Nephron progenitor cell (in vitro differentiated cells): Measurements from ENCODE around the gene ITPK1.

Experiments
- DNase-seq: peaks from one replicate; pipeline ENCODE4 v3.0.0; 2021
- H3K27ac Mint-ChIP-seq: 2 replicates; pipeline ENCODE4 v1.8.0; 2021; ENCODE audit warnings: mild to moderate bottlenecking, moderate library complexity, mixed read lengths
- H3K27me3 Mint-ChIP-seq: 2 replicates; pipeline ENCODE4 v1.8.0; 2021; ENCODE audit warnings: mild to moderate bottlenecking, low read depth, mixed read lengths; ENCODE audit not compliant: poor library complexity
- H3K36me3 Mint-ChIP-seq: 2 replicates; pipeline ENCODE4 v1.8.0; 2021; ENCODE audit warnings: low read depth, mixed read lengths
- H3K4me1 Mint-ChIP-seq: 2 replicates; pipeline ENCODE4 v1.8.0; 2021; ENCODE audit warnings: mixed read lengths
- H3K4me3 Mint-ChIP-seq: 2 replicates; pipeline ENCODE4 v1.8.0; 2021; ENCODE audit warnings: mild to moderate bottlenecking, moderate library complexity, mixed read lengths
- H3K9me3 Mint-ChIP-seq: 2 replicates; pipeline ENCODE4 v1.8.0; 2021; ENCODE audit warnings: mild to moderate bottlenecking, moderate library complexity, mixed read lengths
- TF ChIP-seq, protein P1 (sequence below): fragments of 200-600 bp; sonication (generic); IDR thresholded peaks from 2 replicates; pipeline ENCODE4 v1.5.0; 2021; ENCODE audit warnings: antibody characterized with exemption

ITPK1 gene

DNA sequence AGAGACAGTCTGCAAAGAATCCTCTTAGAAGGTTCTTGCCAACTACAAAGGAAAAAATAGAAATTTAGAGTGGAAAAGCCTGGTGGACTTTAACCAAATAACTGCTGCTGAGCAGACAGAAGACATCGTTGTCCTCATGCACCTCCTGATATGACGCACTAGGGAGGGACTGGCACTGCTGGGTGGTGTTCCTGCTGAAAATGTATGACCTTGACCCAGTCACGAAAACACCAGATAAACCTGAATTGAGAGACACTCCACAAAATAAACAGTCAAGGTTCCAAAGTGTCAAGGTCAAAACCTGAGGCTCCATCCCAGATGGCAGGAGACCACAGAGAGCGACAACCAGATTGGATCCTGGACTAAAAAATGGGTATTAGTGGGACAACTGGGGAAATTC is 130.8 kb downstream of the ITPK1 start:
- TF ChIP-seq, protein P1, sequence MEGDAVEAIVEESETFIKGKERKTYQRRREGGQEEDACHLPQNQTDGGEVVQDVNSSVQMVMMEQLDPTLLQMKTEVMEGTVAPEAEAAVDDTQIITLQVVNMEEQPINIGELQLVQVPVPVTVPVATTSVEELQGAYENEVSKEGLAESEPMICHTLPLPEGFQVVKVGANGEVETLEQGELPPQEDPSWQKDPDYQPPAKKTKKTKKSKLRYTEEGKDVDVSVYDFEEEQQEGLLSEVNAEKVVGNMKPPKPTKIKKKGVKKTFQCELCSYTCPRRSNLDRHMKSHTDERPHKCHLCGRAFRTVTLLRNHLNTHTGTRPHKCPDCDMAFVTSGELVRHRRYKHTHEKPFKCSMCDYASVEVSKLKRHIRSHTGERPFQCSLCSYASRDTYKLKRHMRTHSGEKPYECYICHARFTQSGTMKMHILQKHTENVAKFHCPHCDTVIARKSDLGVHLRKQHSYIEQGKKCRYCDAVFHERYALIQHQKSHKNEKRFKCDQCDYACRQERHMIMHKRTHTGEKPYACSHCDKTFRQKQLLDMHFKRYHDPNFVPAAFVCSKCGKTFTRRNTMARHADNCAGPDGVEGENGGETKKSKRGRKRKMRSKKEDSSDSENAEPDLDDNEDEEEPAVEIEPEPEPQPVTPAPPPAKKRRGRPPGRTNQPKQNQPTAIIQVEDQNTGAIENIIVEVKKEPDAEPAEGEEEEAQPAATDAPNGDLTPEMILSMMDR: no peak
- H3K27me3 Mint-ChIP-seq: peaks cover 11% of the 10 kb centered on the region
- peaks cover 16% of the 10 kb centered on the region for H3K9me3 Mint-ChIP-seq
- DNase-seq: no peak
- peaks cover 10% of the 10 kb centered on the region for H3K36me3 Mint-ChIP-seq
- H3K27ac Mint-ChIP-seq: no peak overlapping the region
- no peak overlapping the region for H3K4me3 Mint-ChIP-seq
- peaks cover 18% of the 10 kb centered on the region for H3K4me1 Mint-ChIP-seq

DNA sequence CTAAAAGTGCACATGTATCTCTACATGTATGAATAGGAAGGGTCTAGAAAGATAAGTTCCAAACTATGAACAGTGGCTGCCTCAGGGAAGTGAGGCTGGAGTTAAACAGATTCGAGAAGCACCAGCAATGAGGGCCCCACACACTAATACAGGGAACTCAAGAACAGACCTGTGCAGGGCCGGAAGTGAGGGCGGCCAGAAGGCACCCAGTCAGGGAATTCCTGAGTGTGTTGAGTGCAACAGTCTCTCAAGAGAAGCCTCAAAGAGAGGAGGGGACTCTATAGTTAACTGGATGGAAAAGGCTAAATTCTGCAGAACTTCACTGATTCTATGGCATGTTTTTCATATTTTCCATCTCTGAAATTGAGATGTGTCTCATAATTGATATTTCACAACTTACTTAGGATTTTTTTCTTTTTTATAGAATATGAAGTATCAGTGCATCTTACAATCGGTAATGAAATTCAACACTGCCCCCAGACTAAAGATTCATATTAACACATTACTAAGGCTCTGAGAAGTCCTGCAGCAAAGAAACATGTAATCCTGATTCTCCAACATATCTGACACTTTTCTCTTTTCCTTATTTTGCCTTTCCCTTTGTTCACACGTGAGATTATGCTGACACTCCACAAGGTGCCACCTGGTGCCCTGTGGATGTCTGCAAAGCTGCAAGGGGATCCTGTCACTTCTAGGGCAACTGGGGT is 131.5 kb downstream of the ITPK1 start:
- DNase-seq: no peak
- Mint-ChIP-seq H3K4me3 (no peak overlapping the region), H3K9me3 (peaks cover 22% of the 10 kb centered on the region), H3K27me3 (peaks cover 12% of the 10 kb centered on the region), H3K27ac (no peak overlapping the region), H3K4me1 (peaks cover 17% of the 10 kb centered on the region), H3K36me3 (peaks cover 16% of the 10 kb centered on the region)
- TF ChIP-seq, protein P1: no peak

DNA sequence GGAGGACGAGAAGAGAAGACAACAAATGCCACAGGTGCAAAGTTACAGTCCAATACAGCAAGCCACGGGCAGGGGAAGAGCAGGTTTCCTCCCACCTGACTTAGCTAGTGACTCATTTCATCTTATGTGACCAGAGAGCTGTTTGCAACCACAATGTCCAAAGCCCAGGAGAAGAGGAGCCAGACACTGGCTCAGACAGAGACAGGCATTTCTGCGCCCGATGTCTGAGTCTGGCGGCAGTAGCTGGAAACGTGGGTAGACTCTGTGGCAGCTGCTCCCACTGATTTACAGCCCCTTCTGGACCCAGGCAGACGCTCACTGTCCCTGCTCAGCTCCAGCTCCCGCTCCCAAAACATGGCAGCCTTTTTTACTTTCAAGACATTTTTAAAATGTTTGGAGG is 132.8 kb downstream of the ITPK1 start:
- H3K4me3 Mint-ChIP-seq: no peak overlapping the region
- H3K36me3 Mint-ChIP-seq: peaks cover 23% of the 10 kb centered on the region
- peaks cover 10% of the 10 kb centered on the region for H3K4me1 Mint-ChIP-seq
- no peak overlapping the region for H3K27ac Mint-ChIP-seq
- H3K27me3 Mint-ChIP-seq: peaks cover 12% of the 10 kb centered on the region
- TF ChIP-seq, protein P1: no peak
- H3K9me3 Mint-ChIP-seq: peaks cover 35% of the 10 kb centered on the region
- DNase-seq: no peak

DNA sequence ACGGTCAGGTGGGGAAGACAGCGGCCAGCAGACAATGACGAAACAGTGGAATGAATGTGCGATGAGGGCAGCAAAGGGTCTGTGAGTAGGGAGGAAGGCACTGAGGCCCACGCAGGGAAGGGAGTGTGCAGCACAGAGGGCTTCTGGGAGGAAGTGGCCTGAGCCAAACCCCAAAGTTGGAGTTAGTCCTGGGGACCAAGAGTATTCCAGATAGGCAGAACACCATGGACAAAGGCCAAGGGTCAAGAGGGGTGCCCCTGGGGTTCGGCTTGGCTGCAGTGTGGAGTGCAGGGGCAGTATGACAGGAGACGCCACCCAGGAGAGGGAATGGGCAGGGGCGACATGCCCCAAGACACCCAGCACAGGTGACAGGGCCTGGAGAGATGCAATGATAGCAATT is 134.0 kb downstream of the ITPK1 start:
- TF ChIP-seq, protein P1: no peak
- H3K27ac Mint-ChIP-seq: no peak overlapping the region
- peaks cover 46% of the 10 kb centered on the region for H3K9me3 Mint-ChIP-seq
- H3K36me3 Mint-ChIP-seq: peaks cover 36% of the 10 kb centered on the region
- H3K4me1 Mint-ChIP-seq: peaks cover 10% of the 10 kb centered on the region
- H3K4me3 Mint-ChIP-seq: no peak overlapping the region
- no peak for DNase-seq
- peaks cover 12% of the 10 kb centered on the region for H3K27me3 Mint-ChIP-seq

DNA sequence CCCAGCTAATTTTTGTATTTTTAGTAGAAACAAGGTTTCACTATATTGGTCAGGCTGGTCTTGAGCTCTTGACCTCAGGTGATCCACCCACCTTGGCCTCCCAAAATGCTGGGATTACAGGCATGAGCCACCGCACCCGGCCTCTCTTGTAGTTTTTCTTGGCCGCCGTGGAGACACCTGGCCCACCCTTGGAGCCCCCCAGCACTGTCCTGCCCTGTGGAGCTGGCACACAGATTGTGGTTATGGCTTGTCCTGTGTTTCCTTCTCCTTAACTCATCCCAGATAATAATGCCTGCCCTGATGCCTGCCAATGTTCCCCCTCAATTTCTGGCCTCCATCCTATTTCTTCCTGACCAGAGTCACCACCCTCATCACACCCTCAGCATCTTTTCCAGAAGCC is 134.9 kb downstream of the ITPK1 start:
- peaks cover 10% of the 10 kb centered on the region for H3K4me1 Mint-ChIP-seq
- H3K36me3 Mint-ChIP-seq: peaks cover 44% of the 10 kb centered on the region
- TF ChIP-seq, protein P1: no peak
- peaks cover 11% of the 10 kb centered on the region for H3K27me3 Mint-ChIP-seq
- DNase-seq: no peak
- H3K27ac Mint-ChIP-seq: peak overlapping the region; percentile 24
- no peak overlapping the region for H3K4me3 Mint-ChIP-seq
- H3K9me3 Mint-ChIP-seq: peaks cover 53% of the 10 kb centered on the region
